HUDEP-2 (cell line): Measurements from ENCODE around the gene CIBAR2.
"Not testable (repeated sequence)": the region's sequence is repeated elsewhere in the genome, so short reads cannot be mapped to it uniquely, and the experiment has no call there.

Source experiments
- DNase-seq, 76 experiments: peaks; one replicate each; lab custom pipeline; 2025; ENCODE audit not compliant: unreplicated experiment in 76 of 76; lab: John Stamatoyannopoulos, UW

The CIBAR2 gene

DNA sequence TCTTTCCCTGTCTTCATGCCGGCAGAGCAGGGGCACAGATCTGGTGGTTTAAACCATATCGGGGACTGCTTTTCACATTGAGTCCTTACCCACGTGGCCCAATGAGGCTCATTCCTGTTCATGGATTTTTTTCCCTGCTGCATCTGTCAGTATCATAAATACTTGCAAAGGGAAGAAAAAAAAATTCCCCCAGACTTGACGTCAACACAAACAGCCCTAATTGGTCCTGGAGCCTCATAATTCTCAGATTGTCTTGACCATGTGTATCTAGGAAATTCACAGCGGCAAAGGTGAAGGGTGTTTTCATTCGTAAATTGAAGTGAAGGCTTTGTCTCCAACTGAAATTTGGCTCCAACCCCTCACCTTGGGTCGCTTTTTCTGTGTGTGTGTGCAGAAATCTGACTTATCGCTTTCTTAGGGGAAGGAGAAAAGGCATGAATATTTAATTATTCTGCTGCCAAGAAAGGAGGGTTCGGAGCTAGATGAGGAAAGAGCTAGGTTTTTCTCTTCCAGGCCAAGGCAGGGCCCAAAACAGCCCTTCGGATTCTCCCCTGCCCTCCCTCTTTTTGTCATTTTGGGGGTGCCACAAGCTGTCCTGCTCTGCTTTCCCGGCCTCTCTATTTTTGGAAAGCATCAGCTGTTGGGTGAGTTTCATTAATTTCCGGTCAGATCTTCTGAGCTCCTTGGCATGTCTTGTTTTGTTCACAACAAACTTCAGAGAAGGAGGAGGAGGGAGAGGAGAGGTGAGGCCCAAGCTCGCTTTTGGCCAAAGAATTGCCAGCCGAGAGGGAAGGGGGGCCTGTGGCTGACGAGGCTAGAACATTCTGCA is 17.8 kb upstream of the CIBAR2 start:
- DNase-seq, result no peak

DNA sequence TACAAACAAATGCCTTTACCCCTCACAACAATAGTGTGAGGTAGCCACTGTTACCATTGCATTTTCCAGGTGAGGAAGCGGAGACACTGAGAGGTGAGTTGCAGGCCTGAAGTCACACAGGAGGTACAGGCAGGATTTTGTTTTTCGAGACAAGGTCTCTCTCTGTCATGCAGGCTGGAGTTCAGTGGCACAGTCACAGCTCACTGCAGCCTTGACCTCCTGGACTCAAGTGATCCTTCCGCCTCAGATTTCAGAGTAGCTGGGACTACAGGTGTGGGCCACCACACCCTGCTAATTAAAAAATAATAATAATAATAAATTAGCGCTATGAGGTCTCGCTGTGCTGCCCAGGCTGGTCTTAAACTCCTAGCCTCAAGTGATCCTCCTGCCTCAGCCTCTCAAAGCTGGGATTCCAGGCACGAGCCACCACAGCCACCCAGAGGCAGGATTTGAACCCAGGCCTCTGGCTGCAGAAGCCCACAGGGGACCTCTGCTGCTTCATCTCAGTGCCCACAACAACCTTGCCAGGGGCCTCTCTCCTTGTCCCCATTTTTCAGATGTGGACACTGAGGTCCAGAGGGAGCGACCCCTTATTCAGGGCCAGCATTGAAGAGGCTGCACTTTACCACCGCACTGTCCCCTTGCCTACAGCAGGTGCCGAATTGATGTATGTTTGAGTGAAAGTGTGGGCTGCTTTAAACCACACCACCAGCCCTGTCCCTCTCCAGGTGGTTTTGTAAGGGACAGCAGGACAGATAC is 16.0 kb upstream of the CIBAR2 start:
- DNase-seq, result no peak

DNA sequence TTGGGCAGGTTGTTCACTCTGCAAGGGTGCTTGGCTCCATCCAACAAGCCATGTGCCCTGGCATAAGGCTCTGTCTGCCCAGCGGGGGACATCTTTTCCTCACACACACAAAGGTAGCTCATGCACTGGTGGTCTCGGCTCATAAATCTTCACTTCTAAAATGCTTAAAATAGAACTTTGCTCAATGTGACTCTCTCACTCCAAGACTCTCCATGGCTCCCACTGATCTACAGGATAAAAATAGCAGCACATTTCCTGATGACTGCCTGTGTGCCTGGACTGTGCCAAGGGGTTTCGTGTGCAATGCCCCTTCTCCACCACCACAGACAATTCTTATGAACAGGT is 15.1 kb upstream of the CIBAR2 start:
- no peak for DNase-seq

DNA sequence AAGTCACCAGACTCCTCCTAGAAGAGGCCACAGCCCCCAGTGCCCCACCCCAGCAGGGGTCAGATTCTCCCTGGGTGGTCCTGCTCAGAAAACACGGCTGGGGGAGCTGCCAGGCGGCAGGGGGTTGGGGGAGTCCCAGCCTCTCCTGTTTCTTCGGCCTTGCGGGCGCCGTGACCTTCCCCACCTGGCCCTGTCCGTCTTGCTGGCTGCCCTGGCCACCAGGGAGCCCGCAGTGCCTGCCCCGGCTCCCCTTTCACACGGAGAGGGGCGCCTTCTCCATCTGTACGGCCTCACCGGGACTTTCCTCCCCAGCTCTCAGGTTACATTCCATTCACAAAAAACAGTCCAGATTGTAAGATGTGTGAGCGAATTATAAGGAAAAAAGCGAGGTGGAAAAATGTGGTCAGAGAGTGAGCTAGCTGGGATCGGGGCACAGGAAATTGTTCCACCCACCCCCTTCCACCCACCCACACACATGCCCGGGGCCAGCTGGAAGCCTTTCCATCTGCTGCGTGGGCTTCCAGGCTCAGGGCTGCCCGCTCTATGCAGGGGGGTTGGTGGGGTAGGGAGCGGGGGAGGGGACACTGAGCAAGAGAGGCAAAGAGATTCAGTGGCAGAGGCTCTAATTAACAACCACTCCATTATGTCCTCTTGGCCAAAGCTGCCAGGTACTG is 14.6 kb upstream of the CIBAR2 start:
- DNase-seq, result peak in 2 of 76 experiments; percentile 3 to 22

DNA sequence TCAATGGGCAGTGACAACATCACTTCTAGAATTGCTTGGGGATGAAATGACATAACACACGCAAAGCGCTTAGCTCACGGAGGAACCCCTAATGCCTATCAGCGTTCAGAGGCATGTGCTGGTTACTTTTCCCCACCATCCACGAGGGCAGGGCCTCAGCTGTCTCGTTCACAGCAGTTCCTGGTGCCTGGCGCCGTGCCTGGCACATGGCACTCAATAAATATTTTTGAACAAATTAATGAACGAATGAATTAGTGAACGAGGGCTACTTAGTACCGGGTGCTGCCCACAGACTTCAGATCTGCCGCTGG is 14.1 kb upstream of the CIBAR2 start:
- DNase-seq, result no peak

DNA sequence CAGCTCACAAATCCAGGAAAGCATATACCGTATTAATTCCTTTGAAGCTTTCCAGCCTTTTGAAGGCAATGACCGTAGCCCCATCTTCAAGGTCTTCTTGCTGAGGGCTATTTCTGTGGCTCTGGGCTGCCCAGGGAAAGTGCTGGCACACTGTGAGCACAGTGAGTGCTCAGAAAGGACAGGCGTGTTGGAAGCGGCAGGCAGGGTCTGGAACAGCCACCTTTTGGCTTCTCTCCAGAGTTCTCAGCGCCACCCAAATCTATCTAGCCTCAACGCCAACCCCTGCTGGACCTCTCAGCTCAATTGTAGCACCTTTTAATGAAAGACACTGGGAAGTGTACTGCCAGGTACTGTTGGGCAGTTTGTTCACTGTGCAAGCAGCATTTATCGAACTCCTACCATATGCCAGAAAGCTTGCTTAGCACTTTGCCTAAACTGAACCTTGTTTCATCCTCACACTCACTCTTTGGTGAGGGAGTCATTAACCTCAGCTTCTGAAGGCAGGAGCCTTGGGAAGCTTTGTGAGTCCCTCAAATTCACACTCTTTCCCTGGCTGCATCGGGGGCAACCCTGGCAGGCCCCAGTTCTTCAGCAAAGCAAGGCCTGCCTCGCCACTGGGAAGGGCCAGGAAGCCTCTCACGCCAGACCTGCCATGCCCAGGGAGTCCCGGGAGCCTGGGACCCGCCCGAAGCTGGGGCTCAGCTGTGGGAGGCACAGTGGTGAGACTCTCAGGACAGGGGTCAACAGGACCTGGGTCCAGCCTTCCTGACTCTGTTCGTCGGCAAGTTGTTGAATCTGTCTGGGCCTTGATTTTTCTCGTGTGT is 13.5 kb upstream of the CIBAR2 start:
- DNase-seq, result no peak

DNA sequence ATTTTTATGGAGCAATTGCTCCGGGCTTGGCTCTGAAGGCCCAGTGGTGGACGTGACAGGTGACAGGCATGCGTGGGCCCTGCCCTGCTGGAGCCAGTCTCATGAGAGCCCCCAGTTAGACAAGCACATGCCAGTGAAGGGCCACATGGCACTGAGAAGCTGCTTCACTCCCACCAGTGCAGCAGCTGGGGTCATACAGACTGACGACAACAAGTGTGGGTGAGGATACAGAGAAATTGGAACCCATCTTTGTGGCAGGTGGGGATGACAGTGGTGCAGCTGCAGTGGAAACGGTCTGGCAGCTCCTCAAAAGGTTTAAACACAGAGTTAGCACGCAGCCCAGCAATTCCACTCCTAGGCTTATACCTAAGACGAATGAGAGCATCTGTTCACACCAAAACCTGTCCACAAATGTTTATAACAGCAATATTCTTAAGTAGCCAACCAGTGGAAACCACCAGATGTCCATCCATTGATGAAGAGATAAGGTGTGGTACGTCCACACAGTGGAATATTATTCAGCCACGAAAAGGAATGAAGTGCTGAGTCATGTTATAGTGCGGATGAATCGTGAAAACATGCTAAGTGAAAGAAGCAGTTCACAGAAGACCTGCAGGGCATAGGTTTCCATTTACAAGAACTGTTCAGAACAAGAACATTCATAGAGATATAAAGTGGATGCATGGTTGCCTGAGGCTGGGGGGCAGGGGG is 12.5 kb upstream of the CIBAR2 start:
- DNase-seq, result no peak

DNA sequence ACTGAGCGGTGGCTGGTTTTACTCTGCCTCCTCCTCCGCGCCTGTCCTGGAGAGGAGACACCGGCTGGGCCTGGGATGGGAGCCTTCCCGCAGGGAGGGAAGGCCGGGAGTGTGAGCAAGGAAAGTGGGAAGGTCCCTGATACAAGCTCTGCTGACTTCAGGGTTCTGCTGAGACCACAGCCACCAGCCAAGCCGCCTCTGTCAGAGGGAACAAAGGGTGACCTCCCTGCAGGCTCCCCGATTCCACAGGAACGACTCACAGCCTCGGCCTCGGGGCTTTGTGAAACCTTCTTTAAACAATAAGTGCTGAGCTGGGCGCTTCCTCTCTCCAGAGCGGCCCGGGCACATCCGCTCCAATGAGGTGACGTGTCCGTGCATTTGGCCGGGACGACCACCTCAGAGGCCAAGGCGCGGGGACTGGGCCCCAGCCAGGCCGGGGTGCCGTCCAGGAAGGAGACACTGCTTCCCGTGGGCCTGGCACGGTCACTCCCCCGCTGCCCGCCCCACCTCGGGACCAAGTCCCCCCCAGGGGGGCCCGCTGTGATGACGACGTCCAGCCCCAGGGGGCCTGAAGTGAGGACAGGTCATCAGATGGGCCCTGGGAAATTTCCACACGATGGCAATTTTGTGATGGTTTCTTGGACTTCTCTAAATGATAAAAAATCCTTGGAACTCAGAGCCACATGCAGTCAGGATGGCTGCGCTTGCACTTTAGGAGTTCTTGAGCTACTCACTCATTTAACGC is 11.8 kb upstream of the CIBAR2 start:
- DNase-seq, result no peak

DNA sequence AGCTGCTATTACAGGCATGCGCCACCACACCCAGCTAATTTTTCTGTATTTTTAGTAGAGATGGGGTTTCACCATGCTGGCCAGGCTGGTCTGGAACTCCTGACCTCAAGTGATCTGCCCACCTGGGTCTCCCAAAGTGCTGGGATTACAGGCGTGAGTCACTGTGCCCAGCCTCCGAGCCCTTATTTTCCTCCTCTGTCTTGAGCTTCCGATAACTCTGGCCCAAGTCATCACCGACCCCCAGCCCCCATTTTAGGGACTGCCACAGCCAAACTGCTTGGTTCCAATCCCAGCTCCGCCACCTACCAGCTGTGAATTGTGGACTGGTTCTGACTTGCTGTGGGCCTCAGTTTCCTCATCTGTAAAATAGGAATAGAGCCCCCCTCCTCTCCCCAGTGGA is 11.2 kb upstream of the CIBAR2 start:
- not testable (repeated sequence) for DNase-seq

DNA sequence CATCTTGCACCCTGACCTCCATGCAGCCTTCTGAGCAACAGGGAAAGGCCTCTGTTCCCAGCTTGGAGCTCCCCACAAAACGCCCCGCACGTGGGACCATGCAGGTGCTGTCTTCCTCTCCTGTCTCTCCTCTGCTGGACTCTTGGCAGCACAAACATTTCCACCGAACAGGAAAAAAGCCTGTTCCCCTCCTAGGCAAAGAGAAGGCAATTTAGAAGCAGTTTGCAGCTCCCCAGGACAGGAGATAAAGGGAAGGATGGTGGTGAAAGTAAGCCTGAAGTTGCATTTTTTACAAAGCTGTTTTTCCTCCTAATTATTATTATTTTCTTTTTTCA is 7.7 kb upstream of the CIBAR2 start:
- no peak for DNase-seq

DNA sequence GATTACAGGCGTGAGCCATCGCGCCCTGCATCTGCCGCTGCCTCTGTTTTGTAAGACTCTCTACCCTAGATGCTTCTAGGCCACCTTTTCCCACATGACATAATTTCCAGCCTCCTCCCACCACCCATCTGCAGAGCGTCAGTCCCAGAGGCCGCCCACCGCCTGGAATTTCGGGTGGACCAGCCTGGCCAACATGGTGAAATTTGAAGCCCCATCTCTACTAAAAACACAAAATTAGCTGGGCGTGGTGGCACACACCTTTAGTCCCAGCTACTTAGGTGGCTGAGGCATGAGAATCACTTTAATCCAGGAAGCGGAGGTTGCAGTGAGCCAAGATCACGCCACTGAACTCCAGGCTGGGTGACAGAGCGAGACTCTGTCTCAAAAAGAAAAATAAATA is 5.1 kb upstream of the CIBAR2 start:
- DNase-seq, result no peak

DNA sequence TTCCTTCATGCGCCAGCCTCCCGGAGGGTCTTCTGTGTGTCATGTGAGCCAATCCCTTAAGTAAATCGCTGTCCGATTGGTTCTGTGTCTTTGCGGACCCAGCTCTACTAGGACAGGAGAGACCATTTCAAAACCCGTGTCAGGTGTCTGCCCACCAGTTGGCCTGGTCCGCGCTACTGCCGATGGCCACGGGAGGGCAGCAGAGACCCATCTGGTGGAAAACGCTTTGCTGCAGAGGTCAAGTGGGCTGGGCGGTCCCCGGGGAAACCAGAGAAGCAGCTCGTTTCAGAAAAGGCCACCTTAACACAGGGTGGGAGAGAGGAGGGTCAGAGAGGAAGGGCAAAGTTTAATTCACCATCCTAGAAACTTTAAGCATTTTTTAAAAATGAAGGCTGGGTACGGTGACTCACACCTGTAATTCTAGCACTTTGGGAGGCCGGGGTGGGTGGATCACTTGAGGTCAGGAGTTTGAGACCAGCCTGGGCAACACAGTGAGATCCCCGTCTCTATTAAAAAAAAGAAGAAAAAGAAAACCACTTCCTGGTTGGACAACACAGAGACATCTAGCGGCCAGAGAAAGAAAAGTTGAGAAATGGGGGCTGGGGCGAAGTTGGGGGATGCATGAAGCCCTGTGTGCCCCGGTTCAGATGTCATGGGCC is 2.8 kb upstream of the CIBAR2 start:
- peak in 71 of 76 experiments; percentile 2 to 87 (median 62) for DNase-seq

DNA sequence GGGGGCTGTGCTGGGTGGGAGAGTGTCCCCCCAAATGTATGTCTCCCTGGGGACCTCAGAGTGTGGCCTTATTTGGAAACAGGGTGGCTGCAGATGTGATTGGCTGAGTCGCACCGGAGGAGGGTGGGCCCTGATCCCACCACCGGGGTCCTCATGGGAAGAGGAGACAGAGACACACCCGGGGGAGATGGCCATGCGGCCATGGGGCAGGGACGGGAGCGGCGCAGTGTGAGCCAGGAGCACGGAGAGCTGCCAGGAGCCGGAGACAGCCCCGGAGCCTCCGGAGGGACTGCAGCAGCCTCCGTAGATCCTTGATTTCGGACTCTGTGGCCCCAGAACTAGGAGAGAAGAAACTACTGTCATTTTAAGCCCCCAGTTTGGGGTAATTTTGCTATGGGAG is 1.6 kb upstream of the CIBAR2 start:
- no peak for DNase-seq

DNA sequence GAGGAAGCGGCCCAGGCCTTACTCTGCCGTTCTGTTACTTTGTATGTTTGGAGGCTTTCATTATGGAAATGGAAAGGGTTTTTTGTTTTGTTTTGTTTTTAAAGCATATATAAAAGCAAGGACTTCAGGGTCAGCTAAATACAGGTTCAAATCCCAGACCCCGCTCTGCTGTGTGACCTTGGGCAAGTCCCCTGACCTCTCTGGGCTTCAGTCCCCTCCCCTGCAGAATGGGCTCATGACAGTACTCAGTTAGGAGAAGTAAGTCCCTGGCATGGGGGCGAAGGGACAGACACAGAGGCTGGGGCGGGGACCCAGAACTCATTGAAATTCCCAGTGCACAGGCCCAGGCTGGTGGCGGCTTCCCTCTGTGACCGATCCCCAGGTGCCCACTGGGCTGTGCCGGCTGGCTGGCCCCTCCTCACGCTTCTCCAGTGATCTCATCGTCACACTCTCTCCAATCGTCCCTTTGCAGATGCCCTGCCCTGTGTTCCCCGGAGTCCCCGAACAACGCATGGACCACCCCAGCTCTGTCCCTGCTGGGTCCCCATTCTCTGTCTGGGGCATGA is 979 bp upstream of the CIBAR2 start:
- DNase-seq, result no peak

DNA sequence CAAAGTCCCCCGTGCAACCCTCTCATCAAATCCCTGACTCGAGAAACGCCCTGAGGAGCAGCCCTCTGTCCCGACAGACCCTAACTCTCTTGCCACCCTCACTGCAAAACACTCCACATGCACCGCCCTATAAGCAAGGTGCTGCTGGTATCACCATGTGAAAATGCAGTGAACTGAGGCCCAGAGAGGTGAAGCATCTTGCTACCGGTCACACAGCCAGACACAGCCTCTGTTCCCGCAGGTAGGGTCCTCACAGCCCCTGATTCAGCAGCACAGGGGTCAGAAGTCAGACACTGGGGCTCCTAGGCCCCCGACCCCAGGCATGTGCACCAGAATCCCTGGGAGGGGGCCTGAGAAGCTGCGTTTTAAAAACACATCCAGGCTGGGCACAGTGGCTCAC is 1.1 kb downstream of the CIBAR2 start:
- no peak for DNase-seq

DNA sequence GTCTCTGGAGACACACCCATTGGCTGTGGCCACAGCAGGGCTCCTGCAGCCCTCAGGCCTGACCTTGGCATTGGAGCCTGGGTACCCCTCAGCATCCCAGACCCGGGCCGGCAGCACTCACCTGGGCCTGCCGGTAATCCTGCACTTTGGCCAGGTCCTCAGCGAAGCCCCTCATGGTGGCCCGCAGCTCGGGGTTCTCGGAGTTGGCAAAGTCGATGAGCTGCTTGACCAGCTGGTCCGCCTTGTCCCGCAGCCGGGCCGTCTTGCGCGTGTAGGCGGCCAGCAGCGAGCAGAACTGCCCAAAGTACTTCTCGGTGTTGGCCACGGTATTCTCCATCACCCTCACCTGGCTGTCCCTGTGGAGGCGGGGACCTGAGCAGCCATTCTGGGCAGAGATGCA is 2.2 kb downstream of the CIBAR2 start:
- DNase-seq, result no peak

DNA sequence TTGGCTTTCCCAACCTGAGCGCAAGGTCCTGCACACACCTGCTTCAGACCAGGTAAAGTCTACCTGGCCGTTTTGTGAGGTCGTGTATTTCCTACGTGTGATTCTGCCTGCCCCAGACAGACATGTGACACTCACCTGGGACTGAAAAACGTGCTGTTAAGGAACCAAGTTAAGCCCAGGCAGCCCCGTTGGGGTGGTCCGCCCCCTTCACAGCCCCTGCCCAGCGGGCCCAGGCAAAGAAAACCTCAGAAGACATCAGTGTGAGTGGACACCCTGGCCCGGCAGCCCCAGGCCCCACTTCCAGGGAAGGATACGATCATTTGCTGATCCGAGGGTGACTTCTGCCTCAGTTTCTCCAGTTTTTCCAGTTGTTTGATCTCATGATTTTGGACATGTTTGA is 4.7 kb downstream of the CIBAR2 start:
- DNase-seq, result no peak

DNA sequence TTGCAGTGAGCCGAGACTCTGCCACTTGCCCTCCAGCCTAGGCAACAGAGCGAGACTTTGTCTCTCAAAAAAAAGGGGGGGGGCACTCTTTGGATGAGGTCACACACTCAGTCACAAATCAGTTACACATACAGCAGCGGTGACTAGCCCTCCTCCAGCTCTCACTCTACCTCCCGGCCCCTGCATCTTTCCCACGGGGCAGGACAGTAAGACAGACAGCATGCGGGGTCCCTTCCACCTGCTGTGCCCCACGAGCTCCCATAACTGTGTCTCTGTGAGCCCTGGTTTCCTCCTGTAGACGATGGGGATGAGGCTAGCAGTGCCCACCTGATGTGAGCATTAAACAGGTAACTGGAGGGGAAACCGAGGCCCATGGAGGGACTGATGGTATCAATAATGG is 5.2 kb downstream of the CIBAR2 start:
- no peak for DNase-seq

DNA sequence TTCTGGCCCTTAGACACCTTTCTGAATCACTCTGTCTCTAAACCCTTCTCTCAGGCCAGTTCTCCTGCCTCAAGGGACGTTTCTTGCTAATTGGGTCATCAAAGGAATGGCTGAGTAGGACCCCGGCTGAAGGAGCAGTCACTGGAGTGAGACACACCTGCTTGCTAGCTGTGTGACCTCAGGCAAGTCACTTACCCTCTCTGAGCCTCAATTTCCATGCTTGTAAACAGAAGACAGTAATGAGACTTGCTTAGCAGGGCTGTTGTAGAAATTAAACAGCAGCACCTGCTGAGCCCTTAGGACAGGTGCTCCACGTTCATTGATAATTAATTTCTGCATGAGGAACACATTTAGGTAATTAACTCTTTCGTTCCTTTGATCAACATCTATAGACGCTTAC is 6.8 kb downstream of the CIBAR2 start:
- no peak for DNase-seq
